DND-41 (cell line): ENCODE results near the gene PHF1.

ENCODE experiments used
- ATAC-seq: fragments of 200-7000 bp; cut with Tn5 transposase; 3 replicates; pipeline ENCODE4 v1.9.1; 2021; ENCODE audit warnings: low read depth; ENCODE audit not compliant: insufficient read depth
- DNase-seq: peaks from one replicate; pipeline ENCODE4 v3.0.0-alpha.2; 2020
- H2AFZ ChIP-seq: 2 replicates; pipeline ENCODE4 v1.6.0; 2012; ENCODE audit warnings: low read depth, low read length
- H3K27ac ChIP-seq: 2 replicates; pipeline ENCODE4 v1.5.1; 2012; ENCODE audit warnings: low read length, inconsistent platforms
- H3K27me3 ChIP-seq: fragments of 200-600 bp; sonication (generic); 2 replicates; pipeline ENCODE4 v1.6.0; 2012; ENCODE audit warnings: low read length, mild to moderate bottlenecking, inconsistent platforms; ENCODE audit not compliant: insufficient read depth, poor library complexity
- H3K36me3 ChIP-seq: 2 replicates; pipeline ENCODE4 v1.5.1; 2012; ENCODE audit warnings: low read length, inconsistent platforms; ENCODE audit not compliant: insufficient read depth
- H3K4me1 ChIP-seq: 2 replicates; pipeline ENCODE4 v1.5.1; 2012; ENCODE audit warnings: mild to moderate bottlenecking, low read length; ENCODE audit not compliant: insufficient read depth
- H3K4me2 ChIP-seq: 2 replicates; pipeline ENCODE4 v1.6.0; 2012; ENCODE audit warnings: mild to moderate bottlenecking, moderate library complexity, low read length, inconsistent platforms; ENCODE audit not compliant: insufficient read depth
- H3K4me3 ChIP-seq, 2 experiments: fragments of 200-600 bp in 1 of 2; shearing (Covaris generic) in 1 of 2; 2 replicates each; pipeline ENCODE4 v1.5.1; 2012 to 2016; ENCODE audit warnings: inconsistent platforms in 2 of 2, low read length in 2 of 2, mild to moderate bottlenecking in 2 of 2, low read depth in 1 of 2, moderate library complexity in 1 of 2
- H3K79me2 ChIP-seq: 2 replicates; pipeline ENCODE4 v1.6.0; 2012; ENCODE audit warnings: low read length, inconsistent platforms; ENCODE audit not compliant: insufficient read depth
- H3K9ac ChIP-seq: 2 replicates; pipeline ENCODE4 v1.6.0; 2012; ENCODE audit warnings: low read depth, mild to moderate bottlenecking, inconsistent platforms, low read length, moderate library complexity
- H3K9me3 ChIP-seq: 2 replicates; pipeline ENCODE4 v1.5.1; 2012; ENCODE audit warnings: low read length, moderate library complexity, mild to moderate bottlenecking, inconsistent platforms; ENCODE audit not compliant: insufficient read depth, severe bottlenecking
- H4K20me1 ChIP-seq: 2 replicates; pipeline ENCODE4 v1.6.0; 2012; ENCODE audit warnings: low read length; ENCODE audit not compliant: insufficient read depth
- EZH2 ChIP-seq: IDR thresholded peaks from 3 replicates; pipeline ENCODE4 v1.6.1; 2012; ENCODE audit warnings: borderline replicate concordance, low read depth, mild to moderate bottlenecking, moderate library complexity, low read length, inconsistent platforms; ENCODE audit not compliant: severe bottlenecking
- TF ChIP-seq, protein P1 (sequence below): IDR thresholded peaks from 2 replicates; pipeline ENCODE4 v1.5.1; 2012; ENCODE audit warnings: borderline replicate concordance, low read length, moderate library complexity, mild to moderate bottlenecking; ENCODE audit not compliant: poor library complexity, severe bottlenecking; ENCODE audit errors: extremely low read depth

PHF1 gene

DNA sequence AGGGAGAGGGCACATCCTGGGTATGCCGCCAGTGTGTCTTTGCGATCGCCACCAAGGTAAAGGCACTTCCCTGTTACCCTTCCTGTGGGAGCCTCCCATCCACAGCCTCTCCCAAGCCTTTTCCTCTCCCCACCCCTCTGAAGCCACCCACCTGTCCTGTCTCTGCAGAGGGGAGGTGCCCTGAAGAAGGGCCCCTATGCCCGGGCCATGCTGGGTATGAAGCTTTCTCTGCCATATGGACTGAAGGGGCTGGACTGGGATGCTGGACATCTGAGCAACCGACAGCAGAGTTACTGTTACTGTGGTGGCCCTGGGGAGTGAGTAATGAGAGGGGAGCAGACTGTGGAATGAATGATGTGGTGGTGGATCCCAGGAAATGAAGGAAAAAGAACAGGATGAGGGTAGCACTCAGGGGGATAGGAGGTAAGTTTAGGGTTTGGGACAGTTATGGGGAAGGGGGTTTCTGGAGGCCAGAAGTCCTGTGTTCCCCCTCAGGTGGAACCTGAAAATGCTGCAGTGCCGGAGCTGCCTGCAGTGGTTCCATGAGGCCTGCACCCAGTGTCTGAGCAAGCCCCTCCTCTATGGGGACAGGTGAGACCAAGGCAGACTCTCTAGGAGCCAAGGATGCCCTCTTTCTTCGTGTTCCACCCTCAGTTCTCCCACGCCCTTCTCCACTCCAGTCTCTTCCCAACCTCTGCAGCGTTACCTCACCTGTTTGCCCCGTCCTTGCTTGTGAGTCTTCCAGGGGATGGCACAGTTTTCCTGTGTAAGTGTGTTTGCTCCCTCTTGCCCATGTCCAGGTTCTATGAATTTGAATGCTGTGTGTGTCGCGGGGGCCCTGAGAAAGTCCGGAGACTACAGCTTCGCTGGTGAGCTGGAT is 2.7 kb downstream of the PHF1 start:
- Histone ChIP-seq H3K27ac (no peak overlapping the region), H3K36me3 (peaks cover 46% of the 10 kb centered on the region), H3K9ac (no peak overlapping the region), H3K79me2 (peaks cover 57% of the 10 kb centered on the region), H4K20me1 (peaks cover 29% of the 10 kb centered on the region; the same call in 1 of the 2 replicates), H3K4me2 (peak overlapping the region; percentile 70), H2AFZ (no peak overlapping the region), H3K9me3 (no peaks in the 10 kb centered on the region), H3K4me1 (peaks cover 68% of the 10 kb centered on the region), H3K27me3 (no peaks in the 10 kb centered on the region), H3K4me3 (no peak overlapping the region)
- TF ChIP-seq, protein P1, sequence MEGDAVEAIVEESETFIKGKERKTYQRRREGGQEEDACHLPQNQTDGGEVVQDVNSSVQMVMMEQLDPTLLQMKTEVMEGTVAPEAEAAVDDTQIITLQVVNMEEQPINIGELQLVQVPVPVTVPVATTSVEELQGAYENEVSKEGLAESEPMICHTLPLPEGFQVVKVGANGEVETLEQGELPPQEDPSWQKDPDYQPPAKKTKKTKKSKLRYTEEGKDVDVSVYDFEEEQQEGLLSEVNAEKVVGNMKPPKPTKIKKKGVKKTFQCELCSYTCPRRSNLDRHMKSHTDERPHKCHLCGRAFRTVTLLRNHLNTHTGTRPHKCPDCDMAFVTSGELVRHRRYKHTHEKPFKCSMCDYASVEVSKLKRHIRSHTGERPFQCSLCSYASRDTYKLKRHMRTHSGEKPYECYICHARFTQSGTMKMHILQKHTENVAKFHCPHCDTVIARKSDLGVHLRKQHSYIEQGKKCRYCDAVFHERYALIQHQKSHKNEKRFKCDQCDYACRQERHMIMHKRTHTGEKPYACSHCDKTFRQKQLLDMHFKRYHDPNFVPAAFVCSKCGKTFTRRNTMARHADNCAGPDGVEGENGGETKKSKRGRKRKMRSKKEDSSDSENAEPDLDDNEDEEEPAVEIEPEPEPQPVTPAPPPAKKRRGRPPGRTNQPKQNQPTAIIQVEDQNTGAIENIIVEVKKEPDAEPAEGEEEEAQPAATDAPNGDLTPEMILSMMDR = no peak
- no peak for TF ChIP-seq EZH2
- DNase-seq (no peak), ATAC-seq (no peak)

DNA sequence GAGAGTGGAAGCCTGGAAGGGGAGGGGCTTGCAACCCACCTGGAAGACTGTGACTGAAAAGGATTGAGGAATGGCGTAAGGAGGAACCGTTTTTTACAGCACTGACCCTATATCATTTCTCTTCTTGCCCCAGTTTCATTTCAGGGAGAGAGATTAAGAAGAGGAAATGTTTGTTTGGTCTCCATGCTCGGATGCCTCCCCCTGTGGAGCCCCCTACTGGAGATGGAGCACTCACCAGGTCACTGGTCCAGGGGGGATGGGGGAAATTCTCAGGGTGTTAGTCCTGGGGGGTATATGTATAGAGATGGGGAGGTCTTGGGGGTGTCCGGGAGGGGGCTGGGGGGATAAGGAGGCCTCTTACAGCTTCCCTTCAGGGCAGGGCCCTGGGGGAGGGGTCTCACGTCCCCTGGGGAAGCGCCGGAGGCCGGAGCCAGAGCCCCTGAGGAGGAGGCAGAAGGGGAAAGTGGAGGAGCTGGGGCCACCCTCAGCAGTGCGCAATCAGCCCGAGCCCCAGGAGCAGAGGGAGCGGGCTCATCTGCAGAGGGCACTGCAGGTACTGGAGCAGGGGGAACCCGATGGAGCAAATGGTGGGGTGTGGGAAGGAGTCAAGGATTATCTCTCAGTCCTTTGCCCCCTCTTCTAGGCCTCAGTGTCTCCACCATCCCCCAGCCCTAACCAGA is 3.9 kb downstream of the PHF1 start:
- Histone ChIP-seq H3K36me3 (peaks cover 46% of the 10 kb centered on the region), H3K4me1 (peaks cover 74% of the 10 kb centered on the region), H2AFZ (no peak overlapping the region), H3K9ac (no peak overlapping the region), H3K79me2 (peaks cover 63% of the 10 kb centered on the region), H3K4me3 (no peak overlapping the region), H3K9me3 (no peaks in the 10 kb centered on the region), H4K20me1 (peaks cover 29% of the 10 kb centered on the region; the same call in 1 of the 2 replicates), H3K27ac (no peak overlapping the region), H3K4me2 (no peak overlapping the region), H3K27me3 (no peaks in the 10 kb centered on the region)
- DNase-seq (no peak), ATAC-seq (no peak)
- TF ChIP-seq EZH2 = no peak
- TF ChIP-seq, protein P1 = peak; percentile 56

GRCh38 chr6:33415831-33416230 is 5.0 kb downstream of the PHF1 start:
- Histone ChIP-seq H3K4me3 (peak overlapping the region in 1 of 2 experiments; percentile 9; a peak in 1 of 4 replicates), H2AFZ (no peak overlapping the region), H3K27me3 (no peaks in the 10 kb centered on the region), H3K36me3 (peaks cover 46% of the 10 kb centered on the region), H3K27ac (no peak overlapping the region), H3K4me2 (peak overlapping the region; percentile 87), H3K79me2 (peaks cover 69% of the 10 kb centered on the region), H3K9me3 (no peaks in the 10 kb centered on the region), H3K9ac (no peak overlapping the region), H4K20me1 (peaks cover 29% of the 10 kb centered on the region; the same call in 1 of the 2 replicates), H3K4me1 (peaks cover 80% of the 10 kb centered on the region)
- DNase-seq (no peak), ATAC-seq (no peak)
- no peak for TF ChIP-seq EZH2
- TF ChIP-seq, protein P1 = no peak
